Endodermal cell (in vitro differentiated cells): ENCODE measurements around the gene TMEM87B. TPM values are rescaled to one million over a fixed set of nuclear protein-coding genes. Genes with fewer than 3 reads are reported as not detected.
A peak's percentile ranks its signal among the peaks of the same experiment; 100 is the strongest.

ENCODE experiments used
- DNase-seq: peaks from one replicate; pipeline ENCODE4 v3.0.0-alpha.2; 2017
- H3K27ac ChIP-seq: 2 replicates; pipeline ENCODE4 v1.5.1; 2013; ENCODE audit warnings: mild to moderate bottlenecking, low read depth, low read length, moderate library complexity
- H3K27me3 ChIP-seq: 2 replicates; pipeline ENCODE4 v1.6.1; 2013; ENCODE audit warnings: mild to moderate bottlenecking, low read length, moderate library complexity; ENCODE audit not compliant: insufficient read depth, control insufficient read depth, poor library complexity, severe bottlenecking
- H3K36me3 ChIP-seq: 2 replicates; pipeline ENCODE4 v1.7.0; 2013; ENCODE audit warnings: mild to moderate bottlenecking, low read length, moderate library complexity; ENCODE audit not compliant: control insufficient read depth, insufficient read depth
- H3K4me1 ChIP-seq: one replicate; pipeline ENCODE4 v1.7.0; 2013; ENCODE audit warnings: low read length; ENCODE audit not compliant: control insufficient read depth, insufficient read depth
- H3K4me3 ChIP-seq: 2 replicates; pipeline ENCODE4 v1.5.1; 2013; ENCODE audit warnings: mild to moderate bottlenecking, low read length, moderate library complexity
- H3K9ac ChIP-seq: 2 replicates; pipeline ENCODE4 v1.6.1; 2013; ENCODE audit warnings: mild to moderate bottlenecking, low read length, moderate library complexity; ENCODE audit not compliant: poor library complexity, severe bottlenecking; ENCODE audit errors: extremely low read depth
- H3K9me3 ChIP-seq: 2 replicates; pipeline ENCODE4 v1.6.1; 2013; ENCODE audit warnings: mild to moderate bottlenecking, low read length, moderate library complexity; ENCODE audit not compliant: control insufficient read depth
- H3K27ac Mint-ChIP-seq: 2 replicates; pipeline ENCODE4 v1.8.0; 2020; ENCODE audit warnings: mixed read lengths
- H3K27me3 Mint-ChIP-seq: 2 replicates; pipeline ENCODE4 v1.8.0; 2021; ENCODE audit warnings: mild to moderate bottlenecking, mixed read lengths; ENCODE audit not compliant: insufficient read depth
- H3K36me3 Mint-ChIP-seq: 2 replicates; pipeline ENCODE4 v1.8.0; 2020; ENCODE audit warnings: low read depth, mixed read lengths
- H3K4me1 Mint-ChIP-seq: 2 replicates; pipeline ENCODE4 v1.8.0; 2020; ENCODE audit warnings: mixed read lengths
- H3K4me3 Mint-ChIP-seq: 2 replicates; pipeline ENCODE4 v1.8.0; 2020; ENCODE audit warnings: mild to moderate bottlenecking, moderate library complexity, mixed read lengths
- H3K9me3 Mint-ChIP-seq: 2 replicates; pipeline ENCODE4 v1.8.0; 2020; ENCODE audit warnings: mild to moderate bottlenecking, mixed read lengths
- CTCF ChIP-seq: fragments of 200-600 bp; sonication (generic); conservative IDR thresholded peaks from 2 replicates; pipeline ENCODE4 v1.5.0; 2021; ENCODE audit warnings: antibody characterized with exemption, mild to moderate bottlenecking
- WGBS, 2 experiments: methylation state at CpG; one replicate each; pipeline versions ENCODE4 v1.1.5 to v1.1.7; 2013; ENCODE audit warnings: missing lambda C conversion rate in 2 of 2, mixed read lengths in 1 of 2; ENCODE audit not compliant: insufficient coverage in 1 of 2, insufficient read length in 1 of 2; 5-methylcytosine and 5-hydroxymethylcytosine counted together
- total RNA-seq, 2 donors: library from RNA; stranded (reverse); fragmentation: NEBNext Ultra II Directional in 1 of 2; extraction: Animal tissue kit (Norgen Biotek cat#: 25700) in 1 of 2; gene quantifications; 2 replicates in 1 of 2; 3 replicates in 1 of 2; pipeline ENCODE4 v1.2.1, GENCODE V29; 2021

The TMEM87B gene
- total RNA-seq, 2 donors from 2014 or later = 20.2 to 22.3 TPM

- Mint-ChIP-seq H3K36me3 (peaks cover 33% of the 10 kb centered on the region), H3K4me3 (no peak overlapping the region), H3K27me3 (no peaks in the 10 kb centered on the region), H3K27ac (peak overlapping the region; percentile 86), H3K4me1 (peaks cover 21% of the 10 kb centered on the region), H3K9me3 (peaks cover 17% of the 10 kb centered on the region)
- Histone ChIP-seq H3K9ac (no peak overlapping the region), H3K27ac (peak overlapping the region; percentile 42), H3K4me3 (no peak overlapping the region), H3K4me1 (no peaks in the 10 kb centered on the region), H3K36me3 (peaks cover 33% of the 10 kb centered on the region), H3K27me3 (no peaks in the 10 kb centered on the region), H3K9me3 (peaks cover 39% of the 10 kb centered on the region)
- no peak for TF ChIP-seq CTCF
- 26 to 46% methylated on average over 4 to 12 of the region's 12 CpGs for WGBS, 2 experiments
- peak; percentile 77 for DNase-seq
Observed at GRCh38 chr2:112031473-112032223, 23.4 kb upstream of the TMEM87B start.

GRCh38 chr2:112032224-112032586 is 22.9 kb upstream of the TMEM87B start:
- peaks cover 20% of the 10 kb centered on the region for H3K4me1 Mint-ChIP-seq
- no peak overlapping the region for H3K4me3 Mint-ChIP-seq
- H3K27me3 Mint-ChIP-seq = no peaks in the 10 kb centered on the region
- no peak overlapping the region for H3K9ac ChIP-seq
- TF ChIP-seq CTCF = no peak
- no peaks in the 10 kb centered on the region for H3K4me1 ChIP-seq
- peaks cover 44% of the 10 kb centered on the region for H3K9me3 ChIP-seq
- no peak overlapping the region for H3K27ac ChIP-seq
- no peaks in the 10 kb centered on the region for H3K27me3 ChIP-seq
- H3K36me3 Mint-ChIP-seq = peaks cover 32% of the 10 kb centered on the region
- 85 to 88% methylated on average over 3 to 4 of the region's 4 CpGs for whole genome bisulfite sequencing, 2 experiments
- H3K9me3 Mint-ChIP-seq = peaks cover 20% of the 10 kb centered on the region
- H3K36me3 ChIP-seq = peaks cover 28% of the 10 kb centered on the region
- DNase-seq = no peak
- no peak overlapping the region for H3K4me3 ChIP-seq
- H3K27ac Mint-ChIP-seq = peak overlapping the region; percentile 86

- no peaks in the 10 kb centered on the region for H3K27me3 ChIP-seq
- peaks cover 22% of the 10 kb centered on the region for H3K36me3 ChIP-seq
- H3K27ac ChIP-seq = no peak overlapping the region
- H3K4me1 ChIP-seq = no peaks in the 10 kb centered on the region
- Mint-ChIP-seq H3K4me3 (no peak overlapping the region), H3K9me3 (peaks cover 26% of the 10 kb centered on the region), H3K27me3 (no peaks in the 10 kb centered on the region), H3K4me1 (peaks cover 15% of the 10 kb centered on the region), H3K36me3 (peaks cover 26% of the 10 kb centered on the region), H3K27ac (peak overlapping the region; percentile 11)
- H3K9ac ChIP-seq = no peak overlapping the region
- no peak overlapping the region for H3K4me3 ChIP-seq
- WGBS, 2 experiments = 70 to 75% methylated on average over 1 to 4 of the region's 4 CpGs
- peak; percentile 41 for TF ChIP-seq CTCF
- no peak for DNase-seq
- peaks cover 51% of the 10 kb centered on the region for H3K9me3 ChIP-seq
Observed at GRCh38 chr2:112032689-112033465, 22.2 kb upstream of the TMEM87B start.
